Activated T-cell treated with anti-CD3 and anti-CD28 coated beads for 24 hours (primary cell): Measurements from ENCODE around the gene LAMB3.

ENCODE experiments used
- DNase-seq: peaks from one replicate; pipeline ENCODE4 v3.0.0-alpha.2; 2020; ENCODE audit warnings: low read depth

The LAMB3 gene

DNA sequence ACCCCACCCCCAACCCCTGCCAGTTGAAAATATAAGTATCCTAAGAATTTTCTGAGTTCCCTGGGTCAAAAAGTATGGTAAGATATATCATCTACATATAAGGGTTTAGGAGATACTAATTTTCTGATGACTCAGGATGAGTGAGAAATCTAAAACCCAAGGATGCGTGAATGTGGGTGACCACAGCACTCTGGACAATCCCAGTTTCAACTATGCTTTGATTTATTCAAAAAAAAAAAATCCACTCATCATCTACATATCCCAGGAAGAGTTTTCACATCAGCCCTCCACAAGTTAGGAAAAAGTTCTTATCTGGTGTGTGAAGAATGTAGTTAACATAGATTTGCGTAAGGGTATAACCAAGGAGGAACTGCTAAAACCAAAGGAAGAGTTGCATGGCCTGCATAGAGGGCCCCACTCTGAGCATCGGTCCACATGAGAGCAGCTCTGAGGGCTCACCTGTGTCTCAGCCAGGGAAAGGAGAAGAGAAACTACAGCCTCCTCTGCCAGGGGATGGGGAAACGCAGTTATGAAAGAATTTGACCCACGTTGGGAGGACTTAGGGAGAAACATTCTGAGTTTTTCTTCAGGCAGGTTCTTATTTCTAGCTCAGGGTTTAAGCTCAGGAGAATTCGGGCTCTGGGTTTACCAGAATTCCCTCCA is 18.8 kb downstream of the LAMB3 start:
- no peak for DNase-seq

DNA sequence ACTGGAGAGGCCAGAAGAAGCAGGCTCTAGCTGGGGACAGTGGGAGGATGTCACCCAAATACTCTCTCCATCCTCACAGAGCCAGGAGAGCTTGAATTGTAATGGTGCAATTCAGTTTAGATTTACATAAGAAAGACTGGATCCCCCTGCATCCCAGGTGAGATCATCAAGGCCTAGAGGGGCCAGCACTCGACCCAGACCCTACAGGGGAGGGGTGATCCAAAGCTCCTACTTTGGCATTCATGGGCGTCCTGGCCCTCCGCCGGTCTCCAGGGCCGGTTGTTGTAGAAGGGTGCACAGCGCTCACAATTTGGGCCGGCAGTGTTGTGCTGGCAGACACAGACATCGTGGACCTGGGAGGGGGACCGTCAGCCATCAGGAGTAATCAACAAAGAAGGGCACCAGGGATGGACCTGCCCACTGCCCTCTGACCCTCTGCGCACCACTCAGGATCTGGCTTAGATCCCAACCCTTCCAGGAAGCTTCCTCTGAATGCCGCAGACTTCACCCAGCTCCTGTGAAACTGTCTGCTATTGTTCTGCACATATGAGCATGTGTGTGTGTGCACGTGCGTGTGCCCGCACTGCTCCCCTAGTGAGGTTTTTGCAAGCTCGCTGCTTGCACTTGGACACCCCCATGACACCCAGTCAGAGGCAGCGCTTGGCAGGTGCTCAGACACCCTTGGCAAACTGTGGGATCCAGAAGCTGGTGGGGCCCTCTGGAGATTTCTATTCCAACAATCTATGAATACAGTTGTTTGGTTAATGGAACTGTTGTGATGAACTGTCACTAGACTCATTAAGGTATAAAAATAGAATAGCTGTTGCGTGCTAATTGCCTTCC is 21.6 kb downstream of the LAMB3 start:
- DNase-seq: no peak

DNA sequence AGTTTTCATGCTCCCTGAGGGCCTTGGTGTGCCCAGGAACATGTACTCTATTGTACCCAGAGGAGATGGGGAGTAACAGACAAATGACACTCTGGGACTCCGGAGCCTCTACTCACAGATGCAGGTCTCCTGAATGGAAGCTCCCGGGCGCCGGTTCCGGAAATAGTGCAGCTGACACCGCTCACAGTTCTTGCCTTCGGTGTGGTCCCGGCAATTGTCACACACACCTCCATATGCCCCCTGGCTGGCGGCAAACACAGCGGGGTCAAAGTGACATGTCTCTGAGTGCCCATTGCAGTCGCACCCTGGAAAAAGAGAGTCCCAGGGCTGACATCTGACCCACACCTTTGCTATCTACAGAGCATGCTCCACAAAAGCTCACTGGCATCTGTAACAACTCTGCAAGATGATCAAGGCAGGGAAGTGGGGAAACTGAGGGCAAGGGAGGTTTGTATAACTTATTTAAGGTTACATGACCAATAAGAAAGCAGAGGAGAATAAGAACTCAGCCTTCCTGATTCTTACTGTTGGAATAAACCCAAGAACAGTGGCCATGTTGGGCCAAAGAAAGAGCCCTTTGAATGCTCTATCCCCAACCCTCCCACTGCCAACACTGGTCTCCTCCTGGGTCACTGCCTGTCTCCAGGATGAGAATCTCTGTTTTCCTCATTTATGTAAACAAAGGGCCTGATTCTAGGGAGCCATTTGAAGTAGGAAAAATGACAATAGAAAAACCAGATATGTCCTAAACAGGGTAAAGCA is 22.4 kb downstream of the LAMB3 start:
- no peak for DNase-seq

DNA sequence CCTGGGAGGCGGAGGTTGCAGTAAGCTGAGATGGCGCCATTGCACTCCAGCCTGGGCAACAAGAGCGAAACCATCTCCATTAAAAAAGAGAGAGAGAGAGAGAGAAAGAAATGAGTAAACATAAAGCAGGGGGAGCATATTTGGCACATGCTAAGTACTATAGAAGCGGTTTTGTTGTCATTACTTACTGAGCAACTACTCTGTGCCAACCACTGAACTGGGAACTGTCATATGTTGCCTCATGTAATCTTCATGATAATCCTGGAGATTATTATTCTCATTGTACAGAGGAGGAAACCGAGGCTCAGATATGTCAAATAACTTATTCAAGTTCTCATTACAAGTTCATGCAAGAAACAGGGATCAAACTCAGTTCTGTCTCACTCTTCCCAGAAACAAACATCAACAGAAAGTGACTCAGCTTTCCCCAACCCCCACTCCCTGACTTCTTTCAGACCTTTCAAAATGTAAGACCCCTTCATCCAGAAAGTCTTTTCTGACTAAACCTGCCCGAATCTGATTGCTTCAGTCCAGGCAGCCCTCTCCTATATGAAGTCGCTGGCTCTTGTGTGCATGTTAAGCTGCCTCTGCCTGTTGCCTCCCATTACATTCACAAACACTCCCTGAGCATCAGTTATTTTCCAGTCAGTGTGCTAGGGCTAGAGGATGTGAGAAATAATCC is 23.5 kb downstream of the LAMB3 start:
- DNase-seq: no peak

DNA sequence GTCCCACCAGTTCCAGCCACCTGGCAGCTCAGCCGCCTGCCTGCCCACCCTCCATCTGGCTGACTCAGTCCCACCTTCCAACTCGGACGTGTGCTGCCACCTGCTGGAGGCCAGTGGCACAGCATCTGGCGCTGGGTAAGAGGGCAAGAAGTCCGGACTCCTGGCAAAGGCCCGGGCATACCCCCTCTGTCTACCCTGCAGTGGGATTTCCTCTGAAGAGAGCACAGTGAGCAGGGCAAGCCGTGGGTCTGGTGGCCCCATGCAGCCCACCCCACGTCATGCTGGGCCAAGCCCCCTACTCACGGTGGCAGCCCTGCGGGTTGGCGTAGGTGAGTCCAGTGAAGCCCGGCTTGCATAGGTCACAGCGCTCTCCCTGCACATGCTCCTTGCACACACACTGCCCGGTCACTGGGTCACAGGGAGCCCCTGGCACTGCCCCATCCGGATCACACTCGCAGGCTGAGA is 24.5 kb downstream of the LAMB3 start:
- peak; percentile 79 for DNase-seq

DNA sequence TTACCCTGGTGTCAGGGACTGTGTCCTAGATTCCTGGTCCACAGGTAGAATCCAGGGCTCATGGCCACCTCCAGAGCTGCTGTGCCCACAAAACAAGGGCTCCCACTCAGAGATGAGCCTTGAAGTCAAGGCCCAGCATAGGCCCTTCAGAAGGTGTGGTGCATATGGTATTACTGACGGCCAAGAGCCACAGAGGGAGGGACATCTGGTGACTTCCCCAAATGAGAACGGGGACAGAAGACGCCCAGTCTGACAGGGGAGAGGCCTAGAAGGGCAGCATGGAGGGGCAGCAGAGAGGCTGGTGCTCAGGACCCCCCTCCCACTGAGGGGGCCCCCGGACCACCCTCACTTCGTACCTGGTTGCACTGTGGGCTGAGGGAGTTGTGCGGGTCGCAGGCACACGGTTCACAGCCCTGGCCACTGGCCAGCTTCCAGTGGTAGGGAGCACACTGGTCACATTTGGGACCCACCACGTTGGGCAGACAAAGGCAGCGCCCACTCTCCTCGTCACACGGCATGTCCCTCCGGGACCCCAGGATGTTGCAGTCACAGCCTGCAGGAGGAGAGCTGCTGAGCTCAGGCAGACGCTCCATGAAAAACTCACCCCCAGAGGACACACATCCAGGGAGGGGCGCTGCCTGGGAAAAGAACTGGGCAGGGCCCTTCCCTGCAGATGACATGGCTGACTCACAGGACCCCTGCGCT is 25.0 kb downstream of the LAMB3 start:
- DNase-seq: no peak

DNA sequence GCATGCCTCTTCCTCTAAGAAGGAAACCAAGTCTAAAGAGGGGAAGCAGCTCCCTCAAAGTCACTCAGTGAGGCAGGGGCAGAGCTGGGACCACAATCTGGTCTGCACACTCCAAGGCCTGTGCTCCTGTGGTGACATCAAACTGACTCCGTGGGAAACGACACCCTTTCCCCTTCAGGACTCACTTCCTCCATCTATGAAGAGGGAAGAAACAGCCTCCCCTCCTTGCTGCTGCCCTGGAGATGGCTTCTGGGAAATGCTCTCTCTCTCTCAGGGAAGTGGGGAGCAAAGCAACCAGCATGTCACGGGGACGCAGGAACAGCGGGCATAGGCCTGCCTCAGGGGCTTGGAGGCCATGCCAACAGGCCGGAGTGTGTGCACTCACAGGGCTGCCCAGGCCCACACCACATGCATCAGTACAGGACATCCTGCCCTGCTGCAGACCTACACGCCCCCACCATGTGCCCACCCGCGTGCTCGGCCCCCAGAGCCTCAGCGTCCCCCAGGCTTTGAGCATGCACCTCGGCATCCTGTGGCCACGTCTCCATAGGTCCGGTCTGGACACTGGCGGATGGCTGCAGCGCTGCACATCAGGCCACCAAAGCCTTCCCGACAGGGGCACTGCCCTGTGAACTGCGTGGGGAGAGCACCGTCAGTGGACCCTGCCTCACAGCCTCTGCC is 25.7 kb downstream of the LAMB3 start:
- no peak for DNase-seq

DNA sequence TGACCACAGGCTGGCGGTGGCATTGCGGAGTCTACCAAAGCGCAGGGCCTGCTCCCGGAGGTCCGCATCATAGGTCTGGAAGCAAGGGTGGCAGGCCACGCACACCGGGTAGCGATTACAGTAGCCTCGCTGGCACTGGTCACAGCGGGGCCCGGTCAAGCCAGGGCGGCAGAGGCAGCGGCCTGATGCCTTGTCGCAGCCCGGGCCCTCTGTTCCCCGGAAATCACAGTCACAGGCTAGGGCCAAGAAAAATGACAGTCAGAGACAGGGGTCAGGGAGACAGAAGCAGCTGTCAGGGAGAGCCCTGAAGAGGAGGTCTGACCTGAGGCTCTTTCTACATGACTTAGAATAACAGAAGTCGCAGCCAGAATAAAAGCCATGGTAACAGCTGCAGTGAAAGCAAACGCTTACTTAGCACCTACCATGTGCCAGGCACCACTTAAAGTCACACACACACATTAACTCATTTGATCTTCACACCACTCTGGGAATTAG is 26.4 kb downstream of the LAMB3 start:
- DNase-seq: no peak

DNA sequence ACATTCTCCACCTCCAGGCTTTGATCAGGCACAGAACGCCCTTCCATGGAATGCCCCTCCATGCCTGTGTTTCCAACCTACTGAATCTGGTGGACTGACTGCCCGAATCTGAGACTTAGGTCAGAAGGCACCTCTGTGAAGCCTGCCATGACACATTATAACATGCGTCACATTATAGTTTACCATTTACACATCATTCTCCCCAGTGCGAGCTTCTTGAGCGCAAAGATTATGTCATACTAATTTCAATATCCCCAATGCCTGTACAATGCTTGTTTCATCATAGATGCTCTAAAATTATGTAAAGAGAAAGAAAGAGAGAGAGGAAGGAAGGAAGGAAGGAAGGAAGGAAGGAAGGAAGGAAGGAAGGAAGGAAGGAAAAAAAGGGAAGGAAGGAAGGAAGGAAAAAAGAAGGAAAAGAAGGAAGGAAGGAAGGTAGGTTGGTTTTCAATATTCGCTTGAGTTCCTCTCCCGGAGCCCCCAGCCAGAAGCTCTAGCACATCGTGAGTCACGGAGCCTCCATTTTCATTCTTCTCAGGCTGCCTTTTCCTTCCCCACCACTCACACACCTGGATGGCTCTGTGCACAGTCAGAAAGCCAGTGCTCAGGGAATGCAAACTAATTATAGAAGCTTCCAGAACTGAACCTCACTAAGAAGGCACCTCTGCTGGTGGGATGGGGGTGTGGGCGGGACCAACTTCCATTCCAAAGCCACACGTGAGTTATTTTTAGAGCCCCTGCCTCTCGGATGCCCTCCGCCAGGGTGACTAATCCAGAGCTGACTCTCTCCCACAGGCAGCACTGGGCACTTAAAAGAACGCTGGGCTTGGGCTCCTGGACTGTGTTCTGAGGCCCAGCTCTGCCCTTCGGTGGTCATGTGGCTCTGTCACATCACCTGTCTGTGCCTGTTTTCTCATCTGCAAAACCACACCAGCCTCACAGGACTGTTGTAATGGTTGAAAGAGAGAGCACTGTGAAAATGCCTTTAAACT is 27.4 kb downstream of the LAMB3 start:
- DNase-seq: no peak

DNA sequence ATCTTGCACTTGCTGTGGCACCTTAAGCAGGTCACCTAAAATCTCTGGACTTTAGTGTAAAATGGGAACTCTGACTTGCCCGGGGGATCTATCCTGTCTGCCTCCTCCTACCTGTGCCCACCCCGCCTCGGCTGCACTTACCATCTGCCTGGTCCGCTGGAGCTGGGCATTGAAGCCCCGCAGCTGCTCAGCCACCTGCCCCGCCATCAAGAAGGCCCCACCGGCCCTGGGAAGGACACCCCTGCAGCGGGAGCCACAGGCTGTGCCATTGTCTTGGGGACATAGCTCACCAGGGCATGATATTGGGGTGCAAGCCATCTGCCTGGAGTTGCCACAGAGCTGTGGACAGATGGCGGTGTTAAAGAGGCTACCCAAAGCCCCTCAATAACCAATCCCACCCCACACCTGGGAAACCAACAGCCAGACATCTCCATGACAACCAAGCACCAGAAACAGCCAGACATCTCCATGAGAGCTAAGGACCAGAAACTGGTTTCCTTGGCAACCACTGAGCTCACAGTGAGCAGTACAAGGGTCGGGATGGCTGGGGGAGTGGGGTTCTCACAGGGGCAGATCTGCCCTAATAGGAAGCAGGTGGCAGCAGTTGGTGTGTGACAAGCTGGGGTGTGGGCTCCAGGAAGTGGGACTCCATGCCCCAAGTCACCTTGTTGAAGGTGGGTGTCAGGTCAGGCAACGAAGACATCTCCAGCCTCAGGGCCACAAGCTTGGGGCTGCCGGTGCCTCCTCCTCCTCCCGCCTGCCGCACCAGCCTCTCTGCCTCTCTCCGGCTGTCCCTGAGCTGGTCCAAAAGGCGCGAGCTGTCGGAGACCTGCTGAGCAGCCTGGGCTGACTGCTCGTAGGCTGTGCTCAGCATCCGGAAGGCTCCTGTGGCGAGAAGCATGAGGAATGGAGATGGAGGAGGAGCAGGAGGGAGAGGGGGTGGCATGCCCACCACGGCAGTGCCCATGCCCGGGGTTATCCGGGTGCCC is 29.1 kb downstream of the LAMB3 start:
- DNase-seq: no peak

DNA sequence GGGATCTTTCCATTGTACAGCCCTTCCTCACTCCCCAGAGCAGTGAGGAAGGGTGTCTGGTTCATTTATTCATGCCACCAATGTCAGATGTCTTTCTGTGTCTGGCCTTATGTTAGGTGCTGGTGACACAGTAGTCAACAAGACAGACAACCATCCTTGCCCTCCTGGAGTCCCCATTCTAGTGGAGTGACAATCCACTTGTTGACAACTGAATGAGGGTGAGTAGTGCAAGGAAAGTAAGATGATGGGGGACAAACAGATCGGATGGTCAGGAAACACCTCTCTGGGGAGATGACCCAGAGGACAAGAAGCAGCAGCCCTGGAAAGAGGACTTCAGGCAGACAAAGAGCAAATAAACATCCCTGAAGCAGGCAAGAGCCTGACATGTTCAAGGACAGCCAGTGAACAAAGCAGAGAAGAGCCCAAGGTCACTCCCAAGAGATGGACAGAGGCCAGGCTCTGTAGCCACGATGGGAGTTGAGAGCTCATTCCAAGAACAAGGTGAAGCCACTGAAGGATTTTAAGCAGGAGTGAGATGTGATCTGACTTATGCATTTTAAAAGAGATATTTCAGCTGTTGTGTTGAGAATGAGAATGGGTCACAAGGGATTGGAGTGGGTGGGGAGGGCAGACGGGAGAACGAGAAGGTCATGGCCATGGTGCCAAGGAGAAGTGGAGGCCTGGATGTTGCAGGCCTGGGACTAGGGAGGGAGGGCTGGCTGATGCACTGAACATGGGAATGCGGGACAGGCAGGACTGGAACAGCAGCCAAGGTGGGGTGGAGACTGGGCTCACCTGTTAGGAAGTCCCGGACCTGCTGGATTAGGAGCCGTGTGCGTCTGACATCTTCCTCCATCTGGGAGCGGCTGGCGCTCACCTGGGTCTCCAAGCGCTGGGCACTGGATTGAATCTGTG is 30.2 kb downstream of the LAMB3 start:
- DNase-seq: no peak

DNA sequence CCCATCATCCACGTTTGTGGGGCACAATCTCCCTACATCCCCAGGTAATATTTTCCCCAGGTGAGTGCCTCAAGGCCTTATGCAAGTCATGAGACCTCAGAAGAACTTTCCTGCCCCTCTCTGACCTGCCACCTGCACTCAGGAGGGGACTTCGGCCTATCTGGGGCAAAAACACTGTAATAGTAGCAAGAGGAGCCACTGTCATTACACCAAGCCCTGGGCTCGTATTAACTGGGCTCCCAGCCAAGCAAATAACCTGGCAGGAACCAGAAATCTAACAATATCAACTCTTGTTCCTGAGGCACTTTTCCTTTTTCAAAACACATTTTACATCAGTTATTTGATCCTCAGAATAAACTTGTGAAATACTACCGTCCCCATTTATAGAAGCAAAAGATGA is 30.9 kb downstream of the LAMB3 start:
- no peak for DNase-seq

DNA sequence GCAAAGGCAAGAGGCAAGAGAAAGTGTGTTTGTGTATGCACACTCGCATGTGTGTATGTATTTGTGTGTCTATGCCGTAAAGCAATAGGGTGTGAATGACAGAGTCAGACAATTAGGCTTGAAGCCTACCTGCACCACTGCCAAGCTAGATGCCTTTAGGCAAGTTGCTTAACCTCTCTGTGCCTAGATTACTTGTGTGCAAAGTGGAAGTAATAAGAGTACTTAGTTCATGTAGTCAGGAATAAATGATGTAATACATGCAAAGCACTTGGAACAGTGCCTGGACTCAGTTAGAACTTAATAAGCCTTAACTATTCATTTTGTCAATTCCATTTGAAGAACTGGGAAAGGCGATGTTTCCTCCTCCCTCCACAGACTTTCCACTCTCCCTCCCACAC is 31.7 kb downstream of the LAMB3 start:
- no peak for DNase-seq

DNA sequence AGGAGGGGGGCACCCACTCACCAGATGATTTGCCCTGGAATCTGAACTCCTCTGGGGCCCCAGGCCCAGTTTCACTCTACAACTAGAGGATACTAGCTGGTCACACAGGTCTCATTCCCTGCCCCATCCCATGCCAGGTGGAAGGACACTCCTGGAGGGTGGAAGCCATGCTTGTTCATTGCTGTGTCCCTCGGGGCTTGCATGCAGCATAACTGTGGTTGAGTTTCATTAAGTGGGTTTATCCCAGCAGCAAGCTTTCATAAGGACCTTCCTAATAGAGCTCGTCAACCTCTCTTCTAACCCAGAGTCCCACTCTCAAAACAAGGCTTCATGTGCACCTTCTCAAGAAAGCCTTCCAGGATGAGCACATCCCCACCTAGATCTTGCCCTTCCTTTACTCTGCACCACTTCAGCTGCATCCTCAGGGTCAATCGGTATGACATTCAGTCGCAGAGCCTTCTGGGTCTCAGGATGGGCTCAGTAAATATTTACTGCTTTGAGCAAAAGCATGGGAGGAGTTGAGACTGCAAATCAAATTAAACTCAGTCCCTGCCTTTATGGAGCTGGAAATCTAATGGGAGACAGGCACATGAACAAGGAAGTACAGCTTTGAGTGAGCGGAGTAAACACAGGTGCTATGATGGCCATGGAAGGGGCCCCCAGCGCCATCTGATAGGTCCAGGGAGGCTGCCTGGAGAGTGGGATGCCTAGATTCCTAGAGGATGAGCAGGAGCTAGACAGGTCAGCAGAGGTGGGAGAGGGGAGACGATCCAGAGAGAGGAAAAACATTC is 32.3 kb downstream of the LAMB3 start:
- DNase-seq: no peak

DNA sequence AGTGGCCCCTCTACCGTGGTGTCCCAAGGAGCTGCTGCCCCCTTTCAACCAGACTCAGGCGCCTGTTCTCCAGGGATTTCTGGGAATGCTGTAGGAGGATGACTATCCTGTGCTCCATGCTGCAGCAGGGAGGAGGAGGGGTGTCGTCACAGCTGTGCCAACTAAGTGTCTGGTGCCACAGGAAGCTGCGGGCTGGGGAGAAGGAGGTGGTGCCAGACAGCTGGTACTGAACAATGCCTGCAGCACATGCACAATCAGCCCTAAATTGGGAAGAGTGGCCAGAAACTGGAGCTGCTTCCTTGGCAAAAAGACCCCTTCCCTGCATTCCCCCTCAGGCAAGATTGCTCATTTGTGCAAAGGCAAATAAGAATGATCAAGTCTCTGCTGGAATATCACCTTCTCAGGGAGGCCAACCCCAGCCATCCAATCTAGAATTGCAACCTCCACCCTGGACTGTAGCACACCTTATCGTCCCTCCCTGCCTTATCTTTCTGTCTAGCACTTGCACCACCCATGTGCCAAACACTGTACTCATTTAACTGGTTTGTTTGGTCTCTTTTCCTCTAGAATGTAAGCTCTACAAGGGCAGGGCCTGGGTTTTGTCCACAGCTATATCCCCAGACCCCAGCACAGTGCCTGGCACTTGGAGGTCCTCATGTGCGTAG is 33.3 kb downstream of the LAMB3 start:
- DNase-seq: no peak

DNA sequence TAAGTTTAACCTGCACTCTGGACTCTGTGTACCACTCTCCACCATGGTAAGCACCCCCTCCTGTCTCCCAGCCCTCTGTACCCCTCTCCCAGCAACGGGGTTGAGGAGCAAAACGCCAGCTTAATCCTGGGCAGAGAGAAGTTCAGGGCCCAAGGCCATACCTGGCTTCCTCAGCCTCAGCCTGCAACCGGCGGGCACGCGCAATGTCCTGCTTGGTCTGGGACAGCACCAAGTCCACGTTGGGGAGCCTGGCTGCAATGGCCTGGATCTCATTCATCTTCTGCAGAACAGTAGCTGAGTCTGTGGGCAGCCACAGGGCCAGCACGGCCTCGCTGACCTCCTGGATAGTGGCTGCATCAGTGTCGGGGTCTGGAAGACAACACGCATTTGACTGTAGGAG is 33.9 kb downstream of the LAMB3 start:
- DNase-seq: no peak
